Fibroblast of lung (primary cell): ENCODE measurements around the gene TSPAN18. TPM values are rescaled to one million over a fixed set of nuclear protein-coding genes. Genes with fewer than 3 reads are reported as not detected.

Source experiments
- DNase-seq, 2 donors: peaks; one replicate each; pipeline versions ENCODE4 v3.0.0 to v3.0.0-alpha.2; 2010; ENCODE audit warnings: low read depth in 2 of 2
- H2AFZ ChIP-seq: 2 replicates; pipeline ENCODE4 v1.5.1; 2012; ENCODE audit warnings: low read length, control low read depth, inconsistent platforms
- H3K27ac ChIP-seq: 2 replicates; pipeline ENCODE4 v1.5.1; 2011; ENCODE audit warnings: low read length, control low read depth; ENCODE audit not compliant: insufficient read depth
- H3K27me3 ChIP-seq: 2 replicates; pipeline ENCODE4 v1.5.1; 2011; ENCODE audit warnings: mild to moderate bottlenecking, low read length; ENCODE audit not compliant: control insufficient read depth, insufficient read depth
- H3K36me3 ChIP-seq: 2 replicates; pipeline ENCODE4 v1.5.1; 2011; ENCODE audit warnings: low read length; ENCODE audit not compliant: control insufficient read depth, insufficient read depth
- H3K4me1 ChIP-seq: 2 replicates; pipeline ENCODE4 v1.5.1; 2011; ENCODE audit warnings: low read length; ENCODE audit not compliant: control insufficient read depth, insufficient read depth; ENCODE audit errors: extremely low read depth
- H3K4me2 ChIP-seq: 2 replicates; pipeline ENCODE4 v1.5.1; 2011; ENCODE audit warnings: low read length, control low read depth; ENCODE audit not compliant: insufficient read depth; ENCODE audit errors: extremely low read depth
- H3K4me3 ChIP-seq, 4 experiments: fragments of 200-600 bp in 1 of 4; sonication (generic) in 1 of 4; replicated peaks in 1 of 4; 2 replicates each; pipeline ENCODE4 v1.5.1; 2011 to 2016; ENCODE audit warnings: low read length in 4 of 4, low read depth in 3 of 4, mild to moderate bottlenecking in 3 of 4, control low read depth in 2 of 4, inconsistent platforms in 1 of 4, mixed read lengths in 1 of 4; ENCODE audit not compliant: insufficient read depth in 1 of 4; ENCODE audit errors: control extremely low read depth in 1 of 4
- H3K79me2 ChIP-seq: 2 replicates; pipeline ENCODE4 v1.5.1; 2012; ENCODE audit warnings: mild to moderate bottlenecking, low read length, inconsistent platforms; ENCODE audit not compliant: control insufficient read depth, insufficient read depth
- H3K9ac ChIP-seq: 2 replicates; pipeline ENCODE4 v1.5.1; 2011; ENCODE audit warnings: mild to moderate bottlenecking, low read length, control low read depth; ENCODE audit not compliant: insufficient read depth
- H3K9me3 ChIP-seq: 2 replicates; pipeline ENCODE4 v1.5.1; 2012; ENCODE audit warnings: low read depth, low read length; ENCODE audit not compliant: control insufficient read depth, insufficient read depth
- H4K20me1 ChIP-seq: 2 replicates; pipeline ENCODE4 v1.5.1; 2011; ENCODE audit warnings: low read length; ENCODE audit not compliant: control insufficient read depth, insufficient read depth; ENCODE audit errors: extremely low read depth
- CTCF ChIP-seq, 2 donors: IDR thresholded peaks in 1 of 2; conservative IDR thresholded peaks in 1 of 2; 1 replicate in 1 of 2; 2 replicates in 1 of 2; pipeline ENCODE4 v1.5.1; 2011 to 2012; ENCODE audit warnings: low read length in 2 of 2, control low read depth in 1 of 2, inconsistent platforms in 1 of 2, low read depth in 1 of 2, mild to moderate bottlenecking in 1 of 2
- EZH2 ChIP-seq: IDR thresholded peaks from 2 replicates; pipeline ENCODE4 v1.5.1; 2012; ENCODE audit warnings: low read length, control low read depth, mild to moderate bottlenecking; ENCODE audit errors: missing control alignments
- polyA plus RNA-seq, 2 donors: library from polyadenylated mRNA; depleted of rRNA in 1 of 2; stranded (reverse) in 1 of 2; unstranded in 1 of 2; fragments of >200 nt; gene quantifications; 2 replicates each; pipeline ENCODE4 v1.2.1, GENCODE V29; 2011 to 2012; ENCODE audit warnings: missing spikeins in 1 of 2
- total RNA-seq: library from RNA; depleted of rRNA; stranded (reverse); fragments of >200 nt; gene quantifications from 2 replicates; pipeline ENCODE4 v1.2.1, GENCODE V29; 2014

Gene TSPAN18
- total and polyA plus RNA-seq, 2 donors (not counting 1 experiment from before 2014, with no cell fraction given): 0.15 TPM; not detected in 1

- Histone ChIP-seq H2AFZ (no peak overlapping the region), H3K9ac (no peak overlapping the region), H4K20me1 (no peaks in the 10 kb centered on the region), H3K9me3 (no peaks in the 10 kb centered on the region), H3K36me3 (no peaks in the 10 kb centered on the region), H3K4me1 (no peaks in the 10 kb centered on the region), H3K27ac (no peak overlapping the region), H3K4me2 (no peak overlapping the region), H3K27me3 (peaks cover 3% of the 10 kb centered on the region), H3K4me3 (no peak overlapping the region), H3K79me2 (no peaks in the 10 kb centered on the region)
- no peak for DNase-seq
- no peak for TF ChIP-seq CTCF (conservative IDR thresholded peaks at IDR 0.05 in 1 of 2, IDR thresholded peaks at IDR 0.05 in 1 of 2; ENCODE audit: low read depth in 1 of 2, low read length in 2 of 2)
- no peak for TF ChIP-seq EZH2
These were observed 65.4 kb downstream of the TSPAN18 start for GRCh38 chr11:44792171-44792570.

GRCh38 chr11:44793350-44794090 is 66.8 kb downstream of the TSPAN18 start:
- Histone ChIP-seq H3K9ac (no peak overlapping the region), H3K27ac (no peak overlapping the region), H3K79me2 (no peaks in the 10 kb centered on the region), H3K36me3 (no peaks in the 10 kb centered on the region), H4K20me1 (no peaks in the 10 kb centered on the region), H3K4me1 (no peaks in the 10 kb centered on the region), H3K4me2 (no peak overlapping the region), H2AFZ (no peak overlapping the region), H3K4me3 (no peak overlapping the region), H3K9me3 (no peaks in the 10 kb centered on the region), H3K27me3 (peaks cover 3% of the 10 kb centered on the region)
- DNase-seq: peak; percentile 18 to 27
- TF ChIP-seq CTCF (conservative IDR thresholded peaks at IDR 0.05 in 1 of 2, IDR thresholded peaks at IDR 0.05 in 1 of 2; ENCODE audit: low read depth in 1 of 2, low read length in 2 of 2) (no peak), EZH2 (no peak)

GRCh38 chr11:44795803-44796535 is 69.2 kb downstream of the TSPAN18 start:
- Histone ChIP-seq H3K27me3 (peaks cover 3% of the 10 kb centered on the region), H3K27ac (no peak overlapping the region)
- DNase-seq: no peak

More at GRCh38 chr11:44795803-44796535, 69.2 kb downstream of the TSPAN18 start:
- no peak overlapping the region for H2AFZ ChIP-seq
- no peak overlapping the region for H3K4me2 ChIP-seq
- no peaks in the 10 kb centered on the region for H3K36me3 ChIP-seq
- H3K4me1 ChIP-seq: no peaks in the 10 kb centered on the region
- TF ChIP-seq CTCF (conservative IDR thresholded peaks at IDR 0.05 in 1 of 2, IDR thresholded peaks at IDR 0.05 in 1 of 2; ENCODE audit: low read depth in 1 of 2, low read length in 2 of 2): no peak
- TF ChIP-seq EZH2: no peak
- no peaks in the 10 kb centered on the region for H3K79me2 ChIP-seq
- no peaks in the 10 kb centered on the region for H4K20me1 ChIP-seq
- no peaks in the 10 kb centered on the region for H3K9me3 ChIP-seq
- H3K4me3 ChIP-seq: no peak overlapping the region
- H3K9ac ChIP-seq: no peak overlapping the region
